GM19324 (cell line): ENCODE data around the gene SHC4.

Source experiments
- ATAC-seq: cut with Tn5 transposase; IDR thresholded peaks from one replicate; pipeline ENCODE4 v1.9.1; 2021; ENCODE audit warnings: mild to moderate bottlenecking, moderate library complexity; ENCODE audit not compliant: unreplicated experiment, low FRiP score

Gene SHC4

DNA sequence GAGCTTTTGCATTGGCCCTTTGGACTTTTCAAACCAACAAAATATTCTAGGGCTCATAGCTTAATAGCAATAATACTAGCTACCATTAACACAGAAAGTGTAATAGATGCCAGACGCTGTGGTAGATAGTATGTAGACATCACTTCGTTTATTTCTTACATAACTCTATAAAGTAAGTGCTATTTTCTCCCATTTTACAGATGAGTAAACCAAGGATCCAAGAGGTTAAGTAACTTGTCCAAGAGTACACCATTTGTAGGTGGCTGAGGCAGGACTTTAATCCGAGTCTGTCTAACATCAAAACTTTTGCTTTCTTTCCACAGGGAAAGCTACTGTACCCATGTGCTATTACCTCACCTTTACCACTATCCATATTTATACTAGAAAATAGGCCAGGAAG, 73.8 kb downstream of the SHC4 start:
- no peak for ATAC-seq

DNA sequence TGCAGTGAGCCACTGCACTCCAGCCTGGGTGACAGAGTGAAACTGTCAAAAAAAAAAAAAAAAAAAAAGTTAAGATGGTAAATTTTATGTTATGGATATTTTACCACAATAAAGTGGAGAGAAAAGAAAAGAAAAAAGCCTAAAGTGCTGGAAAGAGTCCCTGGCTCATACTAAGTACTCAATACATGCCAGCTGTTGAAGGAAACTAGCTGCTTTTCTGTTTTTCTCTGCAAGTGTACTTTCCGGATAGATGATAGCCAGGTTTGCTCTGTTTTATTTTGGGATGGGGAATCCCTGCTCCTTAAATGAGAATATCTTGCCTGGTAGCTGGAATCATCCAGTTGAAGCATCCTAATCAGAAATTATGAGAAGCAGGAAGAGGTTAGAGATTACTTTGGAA, 74.9 kb downstream of the SHC4 start:
- no peak for ATAC-seq

DNA sequence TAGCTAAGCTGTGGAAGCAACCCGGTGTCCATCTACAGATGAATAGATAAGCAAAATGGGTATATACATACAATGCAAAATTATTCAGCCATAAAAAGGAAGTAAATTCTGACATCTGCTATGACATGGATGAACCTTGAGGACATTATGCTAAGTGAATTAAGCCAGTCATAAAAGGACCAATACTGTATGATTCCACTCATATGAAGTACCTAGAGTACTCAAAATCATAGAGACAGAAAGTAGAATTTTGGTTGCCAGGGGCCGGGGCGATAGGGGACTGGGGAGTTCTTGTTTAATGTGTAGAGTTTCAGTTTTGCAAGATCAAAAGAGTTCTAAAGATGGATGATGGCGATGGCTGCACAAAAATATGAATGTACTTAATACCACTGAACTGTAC, 75.5 kb downstream of the SHC4 start:
- ATAC-seq, result no peak

DNA sequence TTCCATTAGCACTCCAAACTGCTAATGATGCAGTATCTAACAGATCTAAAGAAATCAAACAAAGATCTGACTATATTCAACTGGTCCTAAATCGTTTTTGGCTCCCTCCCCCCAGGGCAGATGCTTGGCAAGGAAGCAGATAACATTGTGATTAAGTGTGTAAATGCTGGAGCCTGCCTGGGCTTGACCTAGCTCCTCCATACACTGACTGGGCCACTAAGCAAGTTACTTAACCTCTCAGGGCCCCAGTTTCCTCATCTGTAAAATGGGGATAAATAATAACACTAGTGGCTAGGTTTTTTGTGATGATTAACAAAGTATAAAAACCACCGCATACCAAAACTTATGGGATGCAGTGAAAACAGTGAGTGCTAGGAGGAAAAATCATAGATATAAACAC, 76.6 kb downstream of the SHC4 start:
- no peak for ATAC-seq

DNA sequence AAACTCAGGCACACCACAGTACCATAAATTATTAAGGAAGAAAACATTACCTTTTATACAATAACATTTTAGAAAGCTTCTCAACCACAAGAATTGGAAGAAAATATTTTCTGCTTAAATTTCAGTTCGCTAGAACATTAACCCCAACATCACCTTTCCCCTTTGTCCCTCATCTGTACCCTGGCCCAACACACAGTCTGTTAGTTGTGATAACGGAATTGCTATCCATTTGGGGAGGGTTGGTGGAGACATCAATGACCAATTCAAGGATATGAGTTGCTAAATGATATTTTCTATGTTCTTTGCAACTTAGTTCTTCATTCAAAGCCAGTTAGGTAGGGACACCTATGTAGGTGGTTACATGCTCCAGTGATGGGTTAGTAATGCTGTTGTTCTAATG, 80.0 kb downstream of the SHC4 start:
- ATAC-seq, result no peak

DNA sequence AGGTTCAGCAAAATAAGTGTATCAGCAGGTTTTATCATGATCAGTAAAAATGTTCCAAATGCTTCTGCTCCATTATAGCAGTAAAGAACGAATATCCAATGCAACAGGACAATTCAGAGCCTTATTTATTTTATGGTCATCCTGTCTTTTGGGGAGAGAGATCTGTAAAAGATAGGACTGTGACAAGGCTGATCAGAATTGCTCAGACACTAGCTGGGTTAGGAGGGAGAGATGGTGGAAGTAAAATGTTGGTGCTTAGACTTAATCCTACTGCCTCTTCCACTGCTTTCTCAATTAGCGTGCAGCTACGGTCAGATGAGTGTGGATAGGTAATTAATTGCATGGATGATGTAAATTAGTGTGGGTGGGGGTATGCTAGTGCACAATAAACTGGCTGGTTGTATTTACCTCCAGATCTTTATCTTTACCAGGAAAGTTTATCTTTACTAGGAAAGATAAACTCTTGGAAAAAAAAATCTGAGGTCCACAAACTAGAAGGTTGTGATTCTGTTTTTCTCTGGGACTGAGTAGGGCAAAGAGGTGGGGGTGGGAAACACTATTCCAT, 83.6 kb downstream of the SHC4 start:
- no peak for ATAC-seq

DNA sequence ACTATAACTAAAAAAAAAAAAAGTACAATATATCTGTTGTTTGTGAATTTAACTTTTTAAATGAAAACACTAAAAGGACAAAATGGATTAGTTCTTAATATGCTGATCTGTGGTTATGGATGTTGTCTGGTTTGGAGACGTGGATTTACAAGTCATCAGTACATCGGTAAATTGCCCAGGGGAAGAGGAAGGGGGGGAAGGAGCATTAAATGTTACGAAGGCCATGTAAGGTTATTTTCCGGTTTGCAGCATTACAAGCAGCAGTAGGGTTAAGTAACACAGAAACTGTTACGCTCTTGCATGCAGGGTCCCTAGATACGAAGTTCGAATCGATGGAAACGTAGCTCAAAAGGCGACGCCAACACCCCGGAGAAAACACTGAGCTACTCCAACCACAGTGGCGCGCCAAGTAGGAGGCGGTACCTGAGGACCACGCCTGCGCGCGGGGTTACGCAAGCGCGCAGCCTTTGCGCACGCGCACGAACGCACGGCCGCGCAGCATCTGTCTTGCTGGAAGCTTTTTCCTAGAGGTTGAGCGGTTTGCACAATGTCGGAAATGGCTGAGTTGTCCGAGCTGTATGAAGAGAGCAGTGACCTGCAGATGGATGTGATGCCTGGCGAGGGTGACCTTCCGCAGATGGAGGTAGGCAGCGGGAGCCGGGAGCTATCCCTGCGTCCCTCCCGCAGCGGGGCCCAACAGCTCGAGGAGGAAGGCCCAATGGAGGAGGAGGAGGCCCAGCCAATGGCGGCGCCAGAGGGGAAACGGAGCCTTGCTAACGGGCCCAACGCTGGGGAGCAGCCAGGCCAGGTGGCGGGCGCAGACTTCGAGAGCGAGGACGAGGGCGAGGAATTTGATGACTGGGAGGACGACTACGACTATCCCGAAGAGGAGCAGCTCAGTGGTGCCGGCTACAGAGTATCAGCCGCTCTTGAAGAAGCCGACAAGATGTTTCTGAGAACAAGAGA, 85.8 kb downstream of the SHC4 start, which contains the start of gene EID1:
Gene EID1, plus strand, starts transcription at position 505 of the 966 bp plus-strand sequence. Its CDS starts 43 bp downstream, at position 548.
- ATAC-seq, result peak; percentile 98

DNA sequence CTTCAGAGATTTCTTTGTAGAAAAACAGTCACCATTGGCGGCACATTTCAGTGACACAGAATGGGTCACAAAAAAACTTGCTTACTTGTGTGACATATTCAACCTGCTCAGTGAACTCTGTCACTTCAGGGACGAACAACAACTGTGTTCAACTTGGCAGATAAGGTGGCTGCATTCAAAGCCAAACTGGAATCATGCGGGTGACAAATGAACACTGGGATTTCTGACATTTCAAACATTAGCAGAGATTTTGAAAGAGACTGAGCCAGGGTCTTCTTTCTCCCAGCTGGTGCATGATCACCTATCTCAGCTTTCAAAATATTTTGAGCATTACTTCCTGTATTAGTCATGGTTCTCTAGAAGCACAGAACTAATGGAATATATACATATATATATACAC, 87.7 kb downstream of the SHC4 start:
- ATAC-seq, result no peak

DNA sequence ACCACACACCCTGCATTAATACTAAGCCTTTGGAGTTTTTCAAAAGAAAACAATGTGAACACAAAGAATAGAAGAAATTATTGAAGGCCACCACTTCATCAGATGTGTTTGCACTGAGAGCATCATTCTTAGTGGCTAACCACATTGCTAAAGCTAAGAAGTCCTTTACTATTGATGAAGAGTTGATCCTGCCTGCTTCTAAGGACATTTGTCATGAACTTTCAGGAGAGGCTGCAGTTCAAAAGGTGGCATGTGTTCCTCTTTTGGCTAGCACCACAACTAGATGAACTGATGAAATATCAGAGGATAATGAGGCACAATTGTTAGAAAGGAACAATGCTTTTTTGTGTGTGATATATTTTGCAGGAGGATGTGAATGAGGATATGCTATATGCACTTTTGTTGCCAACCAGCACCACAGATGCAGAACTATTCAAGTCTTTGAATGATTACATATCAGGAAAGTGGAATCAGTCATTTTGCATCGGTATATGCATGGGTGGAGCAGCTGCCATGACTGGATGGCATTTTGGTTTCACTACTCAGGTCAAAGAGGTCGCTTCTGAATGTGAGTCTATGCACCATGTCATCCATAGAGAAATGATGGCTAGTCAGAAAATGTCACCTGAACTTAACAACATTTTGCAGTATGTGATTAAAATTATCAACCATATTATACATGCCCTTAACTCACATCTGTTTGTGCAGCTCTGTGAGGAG, 88.3 kb downstream of the SHC4 start:
- ATAC-seq, result no peak

DNA sequence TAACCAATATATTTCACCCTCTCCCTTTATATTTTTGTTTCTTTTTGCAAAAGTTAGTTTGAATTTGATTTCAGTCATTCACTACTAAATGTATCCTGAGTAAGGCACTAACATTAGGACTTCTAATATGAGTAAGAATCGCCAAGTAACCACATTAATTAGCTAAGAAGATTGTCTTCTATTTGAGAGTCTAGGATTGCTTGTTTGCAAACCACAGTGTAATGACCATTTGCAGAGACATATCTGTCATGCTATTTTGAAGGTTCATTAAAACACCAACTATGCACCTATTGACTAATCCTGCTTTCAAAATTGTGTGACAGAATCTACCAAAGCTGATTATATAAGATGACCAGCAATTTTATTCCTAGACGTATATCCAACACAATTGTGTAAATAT, 91.1 kb downstream of the SHC4 start:
- ATAC-seq, result no peak

DNA sequence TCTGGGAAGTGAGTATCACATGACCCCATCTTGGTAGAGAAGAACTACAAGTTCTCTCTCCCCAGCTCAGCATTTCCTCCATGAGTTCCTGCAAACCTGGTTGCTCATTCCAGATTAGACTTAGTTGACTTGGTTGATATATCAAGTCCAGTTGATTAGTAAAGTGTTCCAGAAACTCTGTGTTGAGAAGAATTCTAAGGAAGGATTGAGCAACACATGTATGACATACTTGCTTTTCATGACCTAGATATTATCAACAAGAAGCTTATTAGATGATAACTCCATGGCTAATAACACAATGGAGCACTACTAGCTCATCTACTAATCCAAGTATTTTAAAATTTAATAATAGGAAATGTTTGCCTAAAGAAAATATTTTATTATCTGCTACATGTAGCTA, 92.2 kb downstream of the SHC4 start:
- ATAC-seq, result no peak

DNA sequence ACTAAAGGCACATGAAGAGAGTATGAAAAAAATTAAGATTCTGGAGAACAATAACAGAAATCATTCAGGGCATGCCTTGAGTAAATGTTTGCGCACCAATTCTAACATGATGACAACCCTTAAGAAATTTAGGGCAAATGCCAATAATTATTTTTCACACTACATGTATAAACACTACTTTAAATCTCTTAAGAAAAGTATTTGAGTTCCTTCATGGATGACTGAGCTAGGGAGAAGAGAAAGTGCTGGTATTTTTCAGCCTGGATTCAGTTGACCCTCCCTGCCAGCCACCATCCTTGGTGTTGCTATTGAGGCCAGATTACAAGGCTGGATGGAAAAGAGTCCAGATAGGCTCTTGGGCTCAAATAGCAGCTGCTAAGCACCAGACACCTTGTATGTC, 93.8 kb downstream of the SHC4 start:
- ATAC-seq, result no peak

DNA sequence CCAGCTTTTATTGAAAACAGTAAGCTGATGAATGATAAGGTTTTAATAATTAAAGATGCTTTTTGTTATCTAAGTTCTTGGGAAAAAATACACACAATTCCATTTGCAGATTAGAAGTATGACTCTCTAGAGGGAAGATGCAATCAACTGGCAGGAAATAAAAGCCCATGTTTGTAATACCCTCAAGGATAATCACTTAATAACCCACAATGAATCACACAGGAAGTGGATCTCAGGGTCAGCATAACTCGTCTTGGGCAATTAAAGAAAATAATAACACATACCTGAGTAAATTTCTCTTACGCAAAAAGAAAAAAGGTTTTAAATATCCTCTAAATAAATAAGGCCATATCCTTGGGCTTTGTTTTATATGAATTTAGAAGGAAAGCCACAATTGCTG, 95.2 kb downstream of the SHC4 start:
- no peak for ATAC-seq

DNA sequence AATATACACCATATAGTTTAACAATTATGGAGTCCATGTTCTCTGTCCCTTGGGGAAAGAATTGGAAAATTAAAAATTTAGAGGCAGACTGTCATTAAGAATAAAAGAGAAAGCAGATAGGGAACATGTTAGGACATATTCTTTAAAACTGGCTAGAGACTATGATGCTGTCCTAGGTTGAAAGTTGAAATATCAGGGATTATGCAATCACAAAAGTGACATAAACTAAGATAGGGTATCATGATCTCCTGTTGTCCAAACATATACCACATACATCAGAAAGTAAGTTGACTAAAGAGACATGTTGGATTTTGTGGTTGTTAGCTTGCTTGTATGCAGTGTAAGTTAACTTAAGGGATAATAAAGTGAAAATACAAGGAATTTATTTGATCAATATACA, 95.7 kb downstream of the SHC4 start:
- no peak for ATAC-seq

DNA sequence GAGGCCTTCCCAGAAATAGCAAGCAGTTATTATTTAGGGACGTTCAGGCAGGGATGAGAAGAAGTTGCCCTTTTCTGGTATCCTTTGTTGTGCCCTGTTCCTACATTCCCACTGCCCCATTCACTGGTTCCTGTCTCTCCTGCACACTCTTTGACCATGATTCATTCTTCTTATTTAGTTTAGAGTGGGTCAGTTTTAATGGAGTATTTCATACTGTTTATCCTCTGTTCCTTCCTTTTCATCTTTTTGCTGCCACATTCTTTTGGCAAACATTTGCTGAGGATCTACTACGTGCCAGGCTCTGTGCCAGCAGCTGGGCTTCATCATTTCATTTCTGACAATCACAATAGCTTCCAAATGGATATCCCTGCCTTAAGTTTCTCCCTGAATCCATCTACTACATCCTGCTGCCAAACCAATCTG, 97.6 kb downstream of the SHC4 start:
- no peak for ATAC-seq

DNA sequence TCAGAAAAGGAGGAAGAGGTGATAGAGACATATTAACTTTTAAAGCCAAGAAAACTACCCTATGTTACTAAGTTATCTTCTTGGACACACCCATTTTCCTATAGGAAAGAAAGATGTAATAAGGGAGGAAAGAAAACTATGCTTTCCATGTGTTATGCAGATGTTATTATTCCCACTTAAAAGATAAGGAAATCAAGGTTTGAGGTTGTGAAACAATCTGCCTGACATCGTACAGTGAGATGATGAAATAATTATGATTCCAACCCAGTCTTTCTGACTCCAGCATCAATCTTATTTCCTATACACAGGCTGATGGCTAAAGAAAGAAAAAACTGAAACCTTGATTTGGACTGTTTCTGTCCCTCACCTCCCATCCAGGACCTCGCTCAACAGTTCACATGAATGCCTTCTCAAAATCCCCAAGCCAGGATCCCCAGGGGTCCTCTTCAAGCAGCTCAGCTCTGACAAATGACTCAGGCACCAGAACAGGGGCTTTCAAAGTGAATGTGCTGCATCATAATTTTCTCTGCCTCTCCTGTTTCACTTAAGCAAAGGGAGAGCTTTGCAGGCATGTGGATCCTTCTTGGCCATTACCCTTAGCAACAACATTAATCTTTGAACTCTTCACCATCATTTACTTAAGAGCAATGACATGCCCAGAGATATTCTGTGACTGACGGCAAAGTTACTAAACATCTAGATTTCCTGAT, 98.2 kb downstream of the SHC4 start:
- ATAC-seq, result no peak

DNA sequence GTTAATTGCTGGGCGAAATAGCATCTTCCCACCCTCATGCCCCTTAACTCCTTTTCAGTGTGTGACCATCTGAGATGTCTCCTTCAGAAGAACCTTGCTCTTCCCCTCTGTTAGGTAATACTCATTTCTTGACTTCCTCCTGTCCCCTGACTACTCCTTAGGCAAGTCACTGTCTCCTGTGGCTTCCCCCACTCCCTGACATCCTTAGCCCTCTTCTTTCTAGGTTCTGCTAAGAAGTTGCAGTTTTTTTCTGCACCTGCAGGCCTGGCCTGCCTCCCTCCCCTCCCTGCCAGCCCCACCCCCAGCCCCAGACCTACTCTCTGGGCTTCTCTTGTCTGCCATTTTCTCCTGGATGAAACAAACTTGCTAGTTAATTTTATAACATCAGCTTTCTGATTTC, 101.0 kb downstream of the SHC4 start:
- no peak for ATAC-seq

DNA sequence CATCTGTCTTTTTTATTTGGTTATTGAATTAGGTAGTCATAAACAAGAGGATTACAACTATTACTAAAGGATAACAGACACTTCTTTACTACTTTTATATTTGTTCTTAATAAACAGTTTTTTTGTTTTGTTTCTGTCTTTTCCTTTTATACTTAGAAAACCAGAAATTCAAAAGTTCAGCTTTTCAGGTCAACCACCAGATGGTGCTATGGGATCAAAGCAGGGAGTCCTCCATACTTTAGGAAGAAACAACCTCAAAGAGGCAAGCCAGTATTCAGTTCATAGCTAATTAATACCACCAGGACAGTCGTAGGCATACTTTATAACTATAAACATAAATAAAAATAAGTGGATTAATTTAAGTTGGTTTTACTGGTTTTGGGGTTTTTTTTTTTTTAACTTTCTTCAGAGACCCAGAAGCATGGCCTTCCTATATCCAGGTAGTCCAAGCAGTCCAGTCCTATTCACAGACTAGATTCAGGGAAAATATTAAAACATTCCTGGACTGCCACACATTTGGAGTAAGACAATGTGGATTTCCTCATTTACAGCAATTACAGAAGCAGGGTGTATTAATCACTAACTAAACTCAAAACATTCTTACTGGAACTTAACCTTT, 101.8 kb downstream of the SHC4 start:
- no peak for ATAC-seq

DNA sequence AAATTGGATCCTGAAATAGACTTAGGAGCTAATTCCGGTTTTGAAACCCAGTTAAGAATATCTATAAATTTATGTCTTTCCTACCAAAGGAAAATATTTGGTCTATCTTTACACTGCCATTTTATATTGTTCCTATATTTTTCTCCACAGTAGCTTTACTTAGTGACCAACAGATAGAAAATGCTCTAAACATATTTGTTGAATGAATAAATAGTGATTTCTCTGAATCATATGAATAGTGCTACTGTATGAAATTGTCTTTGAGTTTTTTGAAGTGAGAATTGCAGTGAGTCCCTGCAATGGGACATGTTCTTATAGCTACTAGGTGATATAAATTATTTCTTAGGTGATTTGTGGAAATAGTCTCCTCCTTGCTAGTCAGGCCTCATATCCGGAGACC, 104.3 kb downstream of the SHC4 start:
- ATAC-seq, result no peak

DNA sequence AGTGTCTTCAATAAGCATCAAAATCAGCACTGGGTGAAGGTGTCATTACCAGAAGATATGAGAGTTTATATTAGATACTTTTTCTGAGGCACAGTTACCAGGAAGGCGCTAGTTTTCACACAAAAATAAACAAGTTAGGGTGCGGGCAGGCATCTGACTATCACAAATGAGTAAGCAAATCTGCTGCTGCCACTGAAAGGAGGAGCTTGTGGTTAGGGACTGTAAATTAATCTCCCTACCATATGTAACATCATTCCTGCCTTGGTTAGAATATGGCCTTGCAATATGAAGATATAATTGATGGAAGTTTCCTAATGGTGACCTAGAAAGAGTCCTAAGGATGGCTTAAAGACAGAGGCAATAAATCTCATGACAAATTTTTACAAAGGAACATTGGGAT, 105.3 kb downstream of the SHC4 start:
- no peak for ATAC-seq
